Thyroid gland (tissue), 4 donors: ENCODE results near the gene PLA2G12A.

Experiments
- CTCF ChIP-seq, 6 experiments: fragments of 200-600 bp in 3 of 6; fragments of 450-650 bp in 3 of 6; sonication (generic) in 3 of 6; IDR thresholded peaks; one replicate each; pipeline ENCODE4 v1.5.1; 2016 to 2019; ENCODE audit warnings: antibody characterized with exemption in 6 of 6, mild to moderate bottlenecking in 2 of 6, inconsistent platforms in 1 of 6, moderate library complexity in 1 of 6
- POLR2A ChIP-seq, 2 donors: fragments of 450-650 bp; IDR thresholded peaks; one replicate each; pipeline ENCODE4 v1.6.1; 2017; ENCODE audit warnings: antibody characterized with exemption in 2 of 2, mild to moderate bottlenecking in 2 of 2, moderate library complexity in 1 of 2

- TF ChIP-seq CTCF (IDR thresholded peaks at IDR 0.05) (no peak), POLR2A (IDR thresholded peaks at IDR 0.05) (no peak)
Observed at GRCh38 chr4:109675843-109676242, 54.0 kb downstream of the PLA2G12A start.
